Measurements from ENCODE around the gene MRGPRE. TPM values are rescaled to one million over a fixed set of nuclear protein-coding genes. Genes with fewer than 3 reads are reported as not detected.

MRGPRE gene
- total RNA-seq, 2 donors from 2014 or later: not detected

- TF ChIP-seq CTCF (IDR thresholded peaks at IDR 0.05): no peak
- H3K9ac ChIP-seq (ENCODE audit: low read depth in 2 of 2, low read length in 2 of 2): no peak overlapping the region
These were observed 12.9 kb upstream of the MRGPRE start for GRCh38 chr11:3245071-3245470.

GRCh38 chr11:3243880-3244279 lies 11.7 kb upstream of the MRGPRE start:
- Histone ChIP-seq H3K4me1 (no peaks in the 10 kb centered on the region), H3K9ac (ENCODE audit: low read depth in 2 of 2, low read length in 2 of 2) (no peak overlapping the region), H3K27me3 (no peaks in the 10 kb centered on the region), H3K9me3 (no peaks in the 10 kb centered on the region), H3K27ac (no peak overlapping the region), H3K36me3 (no peaks in the 10 kb centered on the region), H3K4me3 (no peak overlapping the region)
- no peak for DNase-seq
- intact Hi-C loops (cut with DNase I): no loop called here
- no peak for TF ChIP-seq CTCF (IDR thresholded peaks at IDR 0.05)

More at GRCh38 chr11:3245071-3245470, 12.9 kb upstream of the MRGPRE start:
- no peak for DNase-seq
- Histone ChIP-seq H3K4me1 (no peaks in the 10 kb centered on the region), H3K36me3 (no peaks in the 10 kb centered on the region), H3K27me3 (no peaks in the 10 kb centered on the region), H3K4me3 (no peak overlapping the region), H3K27ac (no peak overlapping the region), H3K9me3 (no peaks in the 10 kb centered on the region)
- intact Hi-C loops (cut with DNase I): no loop called here

- H3K4me1 ChIP-seq: no peaks in the 10 kb centered on the region
- H3K4me3 ChIP-seq: no peak overlapping the region
- no peak overlapping the region for H3K9ac ChIP-seq (ENCODE audit: low read depth in 2 of 2, low read length in 2 of 2)
- no peaks in the 10 kb centered on the region for H3K27me3 ChIP-seq
- no peak for DNase-seq
- H3K27ac ChIP-seq: no peak overlapping the region
- no peak for TF ChIP-seq CTCF (IDR thresholded peaks at IDR 0.05)
- H3K9me3 ChIP-seq: no peaks in the 10 kb centered on the region
- intact Hi-C loops (cut with DNase I): no loop called here
- H3K36me3 ChIP-seq: no peaks in the 10 kb centered on the region
These were observed 4.9 kb upstream of the MRGPRE start for GRCh38 chr11:3237119-3237518.

GRCh38 chr11:3234846-3235245 lies 2.6 kb upstream of the MRGPRE start:
- H3K36me3 ChIP-seq: no peaks in the 10 kb centered on the region
- H3K4me1 ChIP-seq: no peaks in the 10 kb centered on the region
- H3K27me3 ChIP-seq: no peaks in the 10 kb centered on the region
- H3K9ac ChIP-seq (ENCODE audit: low read depth in 2 of 2, low read length in 2 of 2): no peak overlapping the region
- H3K4me3 ChIP-seq: no peak overlapping the region
- no peak for DNase-seq
- no peak for TF ChIP-seq CTCF (IDR thresholded peaks at IDR 0.05)
- intact Hi-C loops (cut with DNase I): no loop called here
- H3K27ac ChIP-seq: no peak overlapping the region
- H3K9me3 ChIP-seq: no peaks in the 10 kb centered on the region

- TF ChIP-seq CTCF (IDR thresholded peaks at IDR 0.05): no peak
- Histone ChIP-seq H3K36me3 (no peaks in the 10 kb centered on the region), H3K9me3 (no peaks in the 10 kb centered on the region), H3K27ac (no peak overlapping the region), H3K9ac (ENCODE audit: low read depth in 2 of 2, low read length in 2 of 2) (no peak overlapping the region), H3K4me1 (no peaks in the 10 kb centered on the region), H3K27me3 (no peaks in the 10 kb centered on the region), H3K4me3 (no peak overlapping the region)
- DNase-seq: no peak
- intact Hi-C loops (cut with DNase I): no loop called here
These were observed 739 bp upstream of the MRGPRE start for GRCh38 chr11:3232956-3233355.

GRCh38 chr11:3231550-3231850 lies 717 bp downstream of the MRGPRE start:
- DNase-seq: no peak
- Histone ChIP-seq H3K27ac (no peak overlapping the region), H3K9me3 (no peaks in the 10 kb centered on the region), H3K36me3 (no peaks in the 10 kb centered on the region), H3K27me3 (no peaks in the 10 kb centered on the region), H3K4me3 (no peak overlapping the region), H3K4me1 (no peaks in the 10 kb centered on the region), H3K9ac (ENCODE audit: low read depth in 2 of 2, low read length in 2 of 2) (no peak overlapping the region)
- intact Hi-C loops (cut with DNase I): no loop called here
- no peak for TF ChIP-seq CTCF (IDR thresholded peaks at IDR 0.05)

Data from colonic mucosa (tissue), 4 donors.